ENCODE measurements around the gene PTPRN2. TPM values are rescaled to one million over a fixed set of nuclear protein-coding genes. Genes with fewer than 3 reads are reported as not detected.

Gene PTPRN2
- total RNA-seq, 4 donors from 2014 or later = 2.0 to 9.5 (median 2.6) TPM

- no peak for TF ChIP-seq CTCF (IDR thresholded peaks at IDR 0.05)
- DNase-seq (ENCODE audit: low spot score) = no peak
- no peak for ATAC-seq (ENCODE audit: low FRiP score)
Observed at GRCh38 chr7:157845203-157845835, 742.3 kb downstream of the PTPRN2 start.

- no peak for ATAC-seq (ENCODE audit: low FRiP score)
- no peak for TF ChIP-seq CTCF (IDR thresholded peaks at IDR 0.05)
- no peak for DNase-seq (ENCODE audit: low spot score)
Observed at GRCh38 chr7:157844611-157845010, 743.0 kb downstream of the PTPRN2 start.

- no peak for TF ChIP-seq CTCF (IDR thresholded peaks at IDR 0.05)
- DNase-seq (ENCODE audit: low spot score) (no peak), ATAC-seq (ENCODE audit: low FRiP score) (no peak)
Observed at GRCh38 chr7:157844141-157844540, 743.5 kb downstream of the PTPRN2 start.

GRCh38 chr7:157843336-157844140 is 744.1 kb downstream of the PTPRN2 start:
- TF ChIP-seq CTCF (IDR thresholded peaks at IDR 0.05) = no peak
- ATAC-seq (ENCODE audit: low FRiP score) (no peak), DNase-seq (ENCODE audit: low spot score) (no peak)

- ATAC-seq (ENCODE audit: low FRiP score) (no peak), DNase-seq (ENCODE audit: low spot score) (no peak)
- no peak for TF ChIP-seq CTCF (IDR thresholded peaks at IDR 0.05)
Observed at GRCh38 chr7:157841773-157842370, 745.8 kb downstream of the PTPRN2 start.

- DNase-seq (ENCODE audit: low spot score) = no peak
- ATAC-seq (ENCODE audit: low FRiP score) = no peak
- no peak for TF ChIP-seq CTCF (IDR thresholded peaks at IDR 0.05)
Observed at GRCh38 chr7:157840914-157841772, 746.5 kb downstream of the PTPRN2 start.

All from omental fat pad (tissue), 4 donors.